ENCODE results near the gene OTOA. TPM values are rescaled to one million over a fixed set of nuclear protein-coding genes. Genes with fewer than 3 reads are reported as not detected.
"Not testable (repeated sequence)": the region's sequence is repeated elsewhere in the genome, so short reads cannot be mapped to it uniquely, and the experiment has no call there.

The OTOA gene
- total RNA-seq, result 0.12 TPM in 1 of 2 replicates, not detected in the other

- no peaks in the 10 kb centered on the region for H3K36me3 Mint-ChIP-seq (ENCODE audit: low read depth)
- peak; percentile 61 for DNase-seq
- no peak within 1 kb of the TSS for H3K27ac Mint-ChIP-seq
- peak within 1 kb of the TSS; percentile 29 for H3K4me3 Mint-ChIP-seq
- H3K4me1 Mint-ChIP-seq, result peaks cover 8% of the 10 kb centered on the region
- intact Hi-C loops (cut with micrococcal nuclease), result no loop called here
- H3K27me3 Mint-ChIP-seq, result peaks cover 18% of the 10 kb centered on the region
- no peaks in the 10 kb centered on the region for H3K9me3 Mint-ChIP-seq
Observed at GRCh38 chr16:21663889-21664647, at the start of gene OTOA. OTOA (plus strand) TSS chr16:21663968; CDS start chr16:21678515, 14,547 bp downstream.

- intact Hi-C loops (cut with micrococcal nuclease), result no loop called here
- peaks cover 44% of the 10 kb centered on the region for H3K4me1 Mint-ChIP-seq
Observed at GRCh38 chr16:21614896-21615295, 48.9 kb upstream of the OTOA start.

GRCh38 chr16:21617607-21618006 lies 46.2 kb upstream of the OTOA start:
- no peak for DNase-seq
- Mint-ChIP-seq H3K9me3 (no peaks in the 10 kb centered on the region), H3K27me3 (no peaks in the 10 kb centered on the region), H3K4me1 (peaks cover 36% of the 10 kb centered on the region), H3K27ac (no peak overlapping the region), H3K4me3 (no peak overlapping the region), H3K36me3 (ENCODE audit: low read depth) (peaks cover 36% of the 10 kb centered on the region)
- intact Hi-C loops (cut with micrococcal nuclease), result no loop called here

More at GRCh38 chr16:21614896-21615295, 48.9 kb upstream of the OTOA start:
- H3K27ac Mint-ChIP-seq, result no peak overlapping the region
- no peaks in the 10 kb centered on the region for H3K27me3 Mint-ChIP-seq
- DNase-seq, result no peak
- no peaks in the 10 kb centered on the region for H3K9me3 Mint-ChIP-seq
- no peak overlapping the region for H3K4me3 Mint-ChIP-seq
- peaks cover 36% of the 10 kb centered on the region for H3K36me3 Mint-ChIP-seq (ENCODE audit: low read depth)

- H3K4me1 Mint-ChIP-seq, result peaks cover 35% of the 10 kb centered on the region
- H3K27me3 Mint-ChIP-seq, result no peaks in the 10 kb centered on the region
- DNase-seq, result no peak
- H3K36me3 Mint-ChIP-seq (ENCODE audit: low read depth), result peaks cover 36% of the 10 kb centered on the region
- H3K4me3 Mint-ChIP-seq, result no peak overlapping the region
- H3K27ac Mint-ChIP-seq, result no peak overlapping the region
- intact Hi-C loops (cut with micrococcal nuclease), result no loop called here
- H3K9me3 Mint-ChIP-seq, result no peaks in the 10 kb centered on the region
Observed at GRCh38 chr16:21618281-21618680, 45.5 kb upstream of the OTOA start.

GRCh38 chr16:21619765-21620425 lies 43.9 kb upstream of the OTOA start:
- DNase-seq, result no peak
- Mint-ChIP-seq H3K4me3 (no peak overlapping the region), H3K27me3 (no peaks in the 10 kb centered on the region), H3K36me3 (ENCODE audit: low read depth) (peaks cover 42% of the 10 kb centered on the region), H3K4me1 (peaks cover 41% of the 10 kb centered on the region), H3K27ac (peak overlapping the region; percentile 25), H3K9me3 (no peaks in the 10 kb centered on the region)
- intact Hi-C loops (cut with micrococcal nuclease), result no loop called here

- no peaks in the 10 kb centered on the region for H3K27me3 Mint-ChIP-seq
- intact Hi-C loops (cut with micrococcal nuclease), result no loop called here
- H3K36me3 Mint-ChIP-seq (ENCODE audit: low read depth), result peaks cover 44% of the 10 kb centered on the region
- DNase-seq, result no peak
- peaks cover 41% of the 10 kb centered on the region for H3K4me1 Mint-ChIP-seq
- H3K9me3 Mint-ChIP-seq, result no peaks in the 10 kb centered on the region
- H3K27ac Mint-ChIP-seq, result no peak overlapping the region
- H3K4me3 Mint-ChIP-seq, result no peak overlapping the region
Observed at GRCh38 chr16:21620592-21620991, 43.2 kb upstream of the OTOA start.

GRCh38 chr16:21622545-21622944 lies 41.2 kb upstream of the OTOA start:
- Mint-ChIP-seq H3K27ac (no peak overlapping the region), H3K27me3 (no peaks in the 10 kb centered on the region), H3K36me3 (ENCODE audit: low read depth) (peaks cover 52% of the 10 kb centered on the region), H3K9me3 (no peaks in the 10 kb centered on the region), H3K4me3 (no peak overlapping the region), H3K4me1 (peaks cover 44% of the 10 kb centered on the region)
- no peak for DNase-seq
- intact Hi-C loops (cut with micrococcal nuclease), result no loop called here

GRCh38 chr16:21625026-21625425 lies 38.7 kb upstream of the OTOA start:
- H3K27me3 Mint-ChIP-seq, result no peaks in the 10 kb centered on the region
- H3K4me1 Mint-ChIP-seq, result peaks cover 35% of the 10 kb centered on the region
- intact Hi-C loops (cut with micrococcal nuclease), result no loop called here
- no peaks in the 10 kb centered on the region for H3K9me3 Mint-ChIP-seq
- peaks cover 57% of the 10 kb centered on the region for H3K36me3 Mint-ChIP-seq (ENCODE audit: low read depth)
- no peak overlapping the region for H3K27ac Mint-ChIP-seq
- H3K4me3 Mint-ChIP-seq, result no peak overlapping the region
- DNase-seq, result no peak

- peaks cover 33% of the 10 kb centered on the region for H3K4me1 Mint-ChIP-seq
- peak; percentile 69 for DNase-seq
- intact Hi-C loops (cut with micrococcal nuclease), result loop anchor here (2.0 kb wide), 1 partner anchor 18 kb away; no protein-coding TSS in a partner anchor
- H3K27ac Mint-ChIP-seq, result peak overlapping the region; percentile 74
- no peaks in the 10 kb centered on the region for H3K27me3 Mint-ChIP-seq
- H3K36me3 Mint-ChIP-seq (ENCODE audit: low read depth), result peaks cover 55% of the 10 kb centered on the region
- H3K4me3 Mint-ChIP-seq, result peak overlapping the region; percentile 49
- no peaks in the 10 kb centered on the region for H3K9me3 Mint-ChIP-seq
Observed at GRCh38 chr16:21626659-21627277, 37.0 kb upstream of the OTOA start.

GRCh38 chr16:21628121-21628726 lies 35.5 kb upstream of the OTOA start:
- H3K27ac Mint-ChIP-seq, result no peak overlapping the region
- H3K4me1 Mint-ChIP-seq, result peaks cover 29% of the 10 kb centered on the region
- no peak overlapping the region for H3K4me3 Mint-ChIP-seq
- H3K9me3 Mint-ChIP-seq, result no peaks in the 10 kb centered on the region
- peaks cover 53% of the 10 kb centered on the region for H3K36me3 Mint-ChIP-seq (ENCODE audit: low read depth)
- no peaks in the 10 kb centered on the region for H3K27me3 Mint-ChIP-seq
- DNase-seq, result no peak
- intact Hi-C loops (cut with micrococcal nuclease), result no loop called here

GRCh38 chr16:21628772-21629171 lies 35.0 kb upstream of the OTOA start:
- Mint-ChIP-seq H3K27ac (no peak overlapping the region), H3K4me3 (no peak overlapping the region), H3K9me3 (no peaks in the 10 kb centered on the region), H3K27me3 (no peaks in the 10 kb centered on the region), H3K36me3 (ENCODE audit: low read depth) (peaks cover 48% of the 10 kb centered on the region), H3K4me1 (peaks cover 26% of the 10 kb centered on the region)
- intact Hi-C loops (cut with micrococcal nuclease), result no loop called here
- DNase-seq, result no peak

GRCh38 chr16:21629616-21630539 lies 33.9 kb upstream of the OTOA start:
- intact Hi-C loops (cut with micrococcal nuclease); H3K4me3 Mint-ChIP-seq; DNase-seq; H3K27me3 Mint-ChIP-seq; H3K9me3 Mint-ChIP-seq; H3K27ac Mint-ChIP-seq: not testable (repeated sequence)
- peaks cover 25% of the 10 kb centered on the region for H3K4me1 Mint-ChIP-seq
- H3K36me3 Mint-ChIP-seq (ENCODE audit: low read depth), result peaks cover 40% of the 10 kb centered on the region

- intact Hi-C loops (cut with micrococcal nuclease); H3K27ac Mint-ChIP-seq: not testable (repeated sequence)
- H3K36me3 Mint-ChIP-seq (ENCODE audit: low read depth), result peaks cover 38% of the 10 kb centered on the region
Observed at GRCh38 chr16:21630866-21631265, 32.9 kb upstream of the OTOA start.

More at GRCh38 chr16:21630866-21631265, 32.9 kb upstream of the OTOA start:
- not testable (repeated sequence) for H3K4me3 Mint-ChIP-seq, H3K27me3 Mint-ChIP-seq, H3K9me3 Mint-ChIP-seq, DNase-seq
- peaks cover 18% of the 10 kb centered on the region for H3K4me1 Mint-ChIP-seq

Data from activated CD4-positive, alpha-beta T cell treated with anti-CD3 and anti-CD28 coated beads, Interleukin-2, amount 10 ng/mL, durations not matched to agents 24 days and 14 days (primary cell).